Islet precursor cell (in vitro differentiated cells): ENCODE measurements around the gene CLDN2.
A peak's percentile ranks its signal among the peaks of the same experiment; 100 is the strongest.
"Not testable (repeated sequence)": the region's sequence is repeated elsewhere in the genome, so short reads cannot be mapped to it uniquely, and the experiment has no call there.

Experiments used
- DNase-seq: peaks from one replicate; pipeline ENCODE4 v3.0.0-alpha.2; 2018

Gene CLDN2

GRCh38 chrX:106919932-106920452 is at the start of gene CLDN2:
Gene CLDN2 (plus strand): TSS chrX:106920402. CDS start chrX:106928229, 7,827 bp downstream.
- DNase-seq: peak; percentile 77

- DNase-seq: not testable (repeated sequence)
Measured at GRCh38 chrX:106872796-106873195, 47.4 kb upstream of the CLDN2 start.

GRCh38 chrX:106874075-106874474 is 46.1 kb upstream of the CLDN2 start:
- no peak for DNase-seq

GRCh38 chrX:106875151-106875550 is 45.1 kb upstream of the CLDN2 start:
- no peak for DNase-seq

GRCh38 chrX:106889468-106889867 is 30.7 kb upstream of the CLDN2 start:
- no peak for DNase-seq

GRCh38 chrX:106891762-106892460 is 28.3 kb upstream of the CLDN2 start:
- no peak for DNase-seq

- DNase-seq: peak; percentile 81
Measured at GRCh38 chrX:106894392-106894909, 25.8 kb upstream of the CLDN2 start.

- DNase-seq: no peak
Measured at GRCh38 chrX:106894978-106895452, 25.2 kb upstream of the CLDN2 start.

- no peak for DNase-seq
Measured at GRCh38 chrX:106897259-106897658, 22.9 kb upstream of the CLDN2 start.

GRCh38 chrX:106898462-106898861 is 21.7 kb upstream of the CLDN2 start:
- DNase-seq: no peak

GRCh38 chrX:106899276-106899675 is 20.9 kb upstream of the CLDN2 start:
- DNase-seq: no peak

- no peak for DNase-seq
Measured at GRCh38 chrX:106899841-106900240, 20.4 kb upstream of the CLDN2 start.

- DNase-seq: no peak
Measured at GRCh38 chrX:106901341-106901740, 18.9 kb upstream of the CLDN2 start.

- no peak for DNase-seq
Measured at GRCh38 chrX:106901781-106902219, 18.4 kb upstream of the CLDN2 start.

GRCh38 chrX:106902684-106903083 is 17.5 kb upstream of the CLDN2 start:
- DNase-seq: no peak

- DNase-seq: no peak
Measured at GRCh38 chrX:106903291-106903824, 16.8 kb upstream of the CLDN2 start, which contains the start of gene RIPPLY1. Gene RIPPLY1 (minus strand): TSS chrX:106903341. CDS start chrX:106903287, 54 bp downstream.

GRCh38 chrX:106903856-106904528 is 16.2 kb upstream of the CLDN2 start:
- DNase-seq: no peak

- DNase-seq: no peak
Measured at GRCh38 chrX:106905064-106905708, 15.0 kb upstream of the CLDN2 start.

GRCh38 chrX:106906361-106906760 is 13.8 kb upstream of the CLDN2 start:
- peak; percentile 18 for DNase-seq

- no peak for DNase-seq
Measured at GRCh38 chrX:106912864-106913263, 7.3 kb upstream of the CLDN2 start.

- DNase-seq: no peak
Measured at GRCh38 chrX:106917830-106918500, 2.2 kb upstream of the CLDN2 start.

- DNase-seq: peak; percentile 6
Measured at GRCh38 chrX:106921637-106922036, 1.4 kb downstream of the CLDN2 start.
